Measurements from ENCODE around the gene CCDC13. TPM values are rescaled to one million over a fixed set of nuclear protein-coding genes. Genes with fewer than 3 reads are reported as not detected.

Gene CCDC13
- total and polyA plus RNA-seq, 8 donors, result 0.90 to 3.5 (median 2.0) TPM

GRCh38 chr3:42803414-42804105 is 30.5 kb upstream of the CCDC13 start:
- peak; percentile 58 for ATAC-seq
- Histone ChIP-seq H3K4me1 (peaks cover 18 to 42% of the 10 kb centered on the region in 2 donors), H3K27ac (peak overlapping the region; percentile 89 to 90), H3K4me3 (peak overlapping the region; percentile 79 to 93), H3K36me3 (no peaks in the 10 kb centered on the region), H3K27me3 (peaks cover 0 to 10% of the 10 kb centered on the region in 2 donors), H3K9me3 (no peaks in the 10 kb centered on the region)
- TF ChIP-seq, protein P1, sequence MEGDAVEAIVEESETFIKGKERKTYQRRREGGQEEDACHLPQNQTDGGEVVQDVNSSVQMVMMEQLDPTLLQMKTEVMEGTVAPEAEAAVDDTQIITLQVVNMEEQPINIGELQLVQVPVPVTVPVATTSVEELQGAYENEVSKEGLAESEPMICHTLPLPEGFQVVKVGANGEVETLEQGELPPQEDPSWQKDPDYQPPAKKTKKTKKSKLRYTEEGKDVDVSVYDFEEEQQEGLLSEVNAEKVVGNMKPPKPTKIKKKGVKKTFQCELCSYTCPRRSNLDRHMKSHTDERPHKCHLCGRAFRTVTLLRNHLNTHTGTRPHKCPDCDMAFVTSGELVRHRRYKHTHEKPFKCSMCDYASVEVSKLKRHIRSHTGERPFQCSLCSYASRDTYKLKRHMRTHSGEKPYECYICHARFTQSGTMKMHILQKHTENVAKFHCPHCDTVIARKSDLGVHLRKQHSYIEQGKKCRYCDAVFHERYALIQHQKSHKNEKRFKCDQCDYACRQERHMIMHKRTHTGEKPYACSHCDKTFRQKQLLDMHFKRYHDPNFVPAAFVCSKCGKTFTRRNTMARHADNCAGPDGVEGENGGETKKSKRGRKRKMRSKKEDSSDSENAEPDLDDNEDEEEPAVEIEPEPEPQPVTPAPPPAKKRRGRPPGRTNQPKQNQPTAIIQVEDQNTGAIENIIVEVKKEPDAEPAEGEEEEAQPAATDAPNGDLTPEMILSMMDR (IDR thresholded peaks at IDR 0.05), result no peak
- intact Hi-C loops (cut with DNase I), result no loop called here
- peak; percentile 42 to 86 (median 60) for DNase-seq

- peaks cover 18 to 42% of the 10 kb centered on the region in 2 donors for H3K4me1 ChIP-seq
- no peak for DNase-seq
- H3K4me3 ChIP-seq, result peak overlapping the region; percentile 79 to 93
- peak overlapping the region; percentile 89 to 90 for H3K27ac ChIP-seq
- H3K9me3 ChIP-seq, result no peaks in the 10 kb centered on the region
- H3K27me3 ChIP-seq, result peaks cover 0 to 10% of the 10 kb centered on the region in 2 donors
- TF ChIP-seq, protein P1 (IDR thresholded peaks at IDR 0.05), result no peak
- H3K36me3 ChIP-seq, result no peaks in the 10 kb centered on the region
- intact Hi-C loops (cut with DNase I), result no loop called here
- no peak for ATAC-seq
Measured at GRCh38 chr3:42802876-42803413, 29.9 kb upstream of the CCDC13 start.

DNA sequence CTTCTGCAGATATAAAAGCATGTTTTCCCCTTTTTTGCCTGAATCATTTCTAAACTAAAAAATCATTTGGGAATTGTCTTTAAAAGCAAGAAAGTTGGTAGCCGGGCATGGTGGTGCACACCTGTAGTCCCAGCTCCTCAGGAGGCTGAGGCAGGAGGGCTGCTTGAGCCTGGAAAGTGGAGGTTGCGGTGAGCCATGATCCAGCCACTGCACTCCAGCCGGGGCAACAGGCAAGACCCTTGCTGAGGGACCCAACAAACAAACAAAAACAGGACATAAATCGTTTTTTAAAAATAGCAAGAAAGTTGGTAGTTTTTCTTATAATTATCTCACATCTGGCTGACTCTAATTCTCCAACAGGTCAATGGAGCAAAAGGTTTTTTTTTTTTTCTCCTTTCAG is 28.7 kb upstream of the CCDC13 start:
- TF ChIP-seq, protein P1 (IDR thresholded peaks at IDR 0.05), result no peak
- H3K4me1 ChIP-seq, result peaks cover 18 to 42% of the 10 kb centered on the region in 2 donors

GRCh38 chr3:42801048-42801620 is 28.1 kb upstream of the CCDC13 start:
- Histone ChIP-seq H3K4me1 (peaks cover 18 to 44% of the 10 kb centered on the region in 2 donors), H3K27ac (no peak overlapping the region), H3K9me3 (no peaks in the 10 kb centered on the region), H3K4me3 (no peak overlapping the region), H3K36me3 (no peaks in the 10 kb centered on the region), H3K27me3 (peaks cover 0 to 10% of the 10 kb centered on the region in 2 donors)
- intact Hi-C loops (cut with DNase I), result no loop called here
- DNase-seq (no peak), ATAC-seq (no peak)
- TF ChIP-seq, protein P1 (IDR thresholded peaks at IDR 0.05), result no peak

More for the DNA sequence above, 28.7 kb upstream of the CCDC13 start:
- Histone ChIP-seq H3K36me3 (no peaks in the 10 kb centered on the region), H3K27me3 (peaks cover 0 to 10% of the 10 kb centered on the region in 2 donors), H3K4me3 (no peak overlapping the region), H3K9me3 (no peaks in the 10 kb centered on the region), H3K27ac (no peak overlapping the region)
- intact Hi-C loops (cut with DNase I), result no loop called here
- no peak for DNase-seq
- no peak for ATAC-seq

DNA sequence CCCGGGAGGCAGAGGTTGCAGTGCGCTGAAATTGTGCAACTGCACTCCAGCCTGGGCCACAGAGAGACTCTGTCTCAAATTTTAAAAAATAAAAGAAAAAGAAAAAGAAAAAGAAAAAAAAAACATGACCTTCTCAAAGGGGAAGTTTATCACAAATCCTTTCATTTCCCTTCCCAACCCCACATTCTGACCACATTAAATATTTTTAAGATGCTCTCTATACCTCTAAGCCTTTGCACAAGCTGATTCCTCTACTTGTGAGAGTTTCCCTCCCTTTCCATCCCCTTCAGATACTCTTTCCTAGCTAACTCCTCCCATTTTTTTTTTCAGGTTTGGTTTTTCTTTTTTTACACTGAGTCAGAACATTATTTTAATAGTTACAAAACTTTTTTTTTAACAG is 27.2 kb upstream of the CCDC13 start:
- intact Hi-C loops (cut with DNase I), result no loop called here

More for the DNA sequence above, 27.2 kb upstream of the CCDC13 start:
- DNase-seq, result no peak
- H3K9me3 ChIP-seq, result no peaks in the 10 kb centered on the region
- H3K4me1 ChIP-seq, result peaks cover 16 to 44% of the 10 kb centered on the region in 2 donors
- H3K27me3 ChIP-seq, result peaks cover 0 to 2% of the 10 kb centered on the region in 2 donors
- H3K27ac ChIP-seq, result no peak overlapping the region
- H3K4me3 ChIP-seq, result no peak overlapping the region
- TF ChIP-seq, protein P1 (IDR thresholded peaks at IDR 0.05), result no peak
- no peaks in the 10 kb centered on the region for H3K36me3 ChIP-seq
- no peak for ATAC-seq

Measured in left lung (tissue), 10 donors.